ENCODE results near the gene AMBRA1. TPM values are rescaled to one million over a fixed set of nuclear protein-coding genes. Genes with fewer than 3 reads are reported as not detected.

The AMBRA1 gene
- total RNA-seq, 2 donors from 2014 or later: 56.2 to 60.7 TPM

DNA sequence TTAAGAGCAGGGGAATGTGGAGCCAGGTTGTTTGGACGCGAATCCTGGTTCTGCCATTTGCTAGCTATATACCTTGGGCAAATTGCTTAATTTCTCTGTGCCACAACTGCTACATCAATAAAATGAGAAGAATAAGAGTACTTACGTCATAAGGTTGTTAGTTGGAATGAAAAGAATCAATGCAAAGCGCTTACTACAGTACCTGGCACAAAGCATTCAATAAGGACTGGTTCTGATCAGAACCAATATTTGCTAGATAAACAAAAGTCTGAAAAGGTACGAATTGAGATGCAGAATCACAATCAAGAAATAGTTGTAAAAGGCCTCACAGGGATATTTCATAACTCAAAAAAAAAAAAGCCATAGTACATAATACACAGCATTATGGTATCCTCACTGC, 11.2 kb downstream of the AMBRA1 start:
- Histone ChIP-seq H3K27me3 (replicated peaks; ENCODE audit: insufficient read depth) (no peaks in the 10 kb centered on the region), H3K36me3 (no peaks in the 10 kb centered on the region), H3K9me3 (no peaks in the 10 kb centered on the region), H3K4me1 (replicated peaks) (no peaks in the 10 kb centered on the region), H3K27ac (no peak overlapping the region), H3K4me3 (no peak overlapping the region)
- intact Hi-C loops (cut with DNase I): no loop called here
- 74% methylated on average over 5 of the region's 5 CpGs for WGBS
- TF ChIP-seq, protein P1, sequence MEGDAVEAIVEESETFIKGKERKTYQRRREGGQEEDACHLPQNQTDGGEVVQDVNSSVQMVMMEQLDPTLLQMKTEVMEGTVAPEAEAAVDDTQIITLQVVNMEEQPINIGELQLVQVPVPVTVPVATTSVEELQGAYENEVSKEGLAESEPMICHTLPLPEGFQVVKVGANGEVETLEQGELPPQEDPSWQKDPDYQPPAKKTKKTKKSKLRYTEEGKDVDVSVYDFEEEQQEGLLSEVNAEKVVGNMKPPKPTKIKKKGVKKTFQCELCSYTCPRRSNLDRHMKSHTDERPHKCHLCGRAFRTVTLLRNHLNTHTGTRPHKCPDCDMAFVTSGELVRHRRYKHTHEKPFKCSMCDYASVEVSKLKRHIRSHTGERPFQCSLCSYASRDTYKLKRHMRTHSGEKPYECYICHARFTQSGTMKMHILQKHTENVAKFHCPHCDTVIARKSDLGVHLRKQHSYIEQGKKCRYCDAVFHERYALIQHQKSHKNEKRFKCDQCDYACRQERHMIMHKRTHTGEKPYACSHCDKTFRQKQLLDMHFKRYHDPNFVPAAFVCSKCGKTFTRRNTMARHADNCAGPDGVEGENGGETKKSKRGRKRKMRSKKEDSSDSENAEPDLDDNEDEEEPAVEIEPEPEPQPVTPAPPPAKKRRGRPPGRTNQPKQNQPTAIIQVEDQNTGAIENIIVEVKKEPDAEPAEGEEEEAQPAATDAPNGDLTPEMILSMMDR (IDR thresholded peaks at IDR 0.05): no peak
- TF ChIP-seq POLR2A (IDR thresholded peaks at IDR 0.05) (no peak), POLR2AphosphoS5 (IDR thresholded peaks at IDR 0.05) (no peak)
- no peak for DNase-seq (ENCODE audit: low spot score)

DNA sequence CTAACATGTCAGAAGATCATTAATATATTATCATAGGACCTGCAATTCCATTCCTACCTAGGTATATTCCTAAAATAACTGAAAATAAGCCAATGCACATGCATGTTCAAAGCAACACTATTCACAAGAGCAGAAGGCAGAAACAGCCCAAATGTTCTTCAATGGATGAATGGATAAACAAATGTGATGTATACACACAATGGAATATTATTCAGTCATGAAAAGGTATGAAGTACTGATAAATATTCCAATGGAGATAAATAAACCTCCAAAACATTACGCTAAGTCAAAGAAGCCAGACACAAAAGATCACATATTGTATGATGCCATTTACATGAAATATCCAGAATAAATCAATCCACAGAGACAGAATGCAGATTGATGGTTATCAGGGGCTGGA, 16.8 kb downstream of the AMBRA1 start:
- H3K4me3 ChIP-seq: no peak overlapping the region
- TF ChIP-seq POLR2A (IDR thresholded peaks at IDR 0.05): no peak
- TF ChIP-seq POLR2AphosphoS5 (IDR thresholded peaks at IDR 0.05): no peak
- TF ChIP-seq, protein P1 (IDR thresholded peaks at IDR 0.05): no peak
- H3K27ac ChIP-seq: no peak overlapping the region
- 100% methylated on average over 1 of the region's 1 CpG for WGBS
- no peak for DNase-seq (ENCODE audit: low spot score)
- intact Hi-C loops (cut with DNase I): no loop called here
- no peaks in the 10 kb centered on the region for H3K4me1 ChIP-seq (replicated peaks)
- H3K27me3 ChIP-seq (replicated peaks; ENCODE audit: insufficient read depth): no peaks in the 10 kb centered on the region
- no peaks in the 10 kb centered on the region for H3K9me3 ChIP-seq
- no peaks in the 10 kb centered on the region for H3K36me3 ChIP-seq

DNA sequence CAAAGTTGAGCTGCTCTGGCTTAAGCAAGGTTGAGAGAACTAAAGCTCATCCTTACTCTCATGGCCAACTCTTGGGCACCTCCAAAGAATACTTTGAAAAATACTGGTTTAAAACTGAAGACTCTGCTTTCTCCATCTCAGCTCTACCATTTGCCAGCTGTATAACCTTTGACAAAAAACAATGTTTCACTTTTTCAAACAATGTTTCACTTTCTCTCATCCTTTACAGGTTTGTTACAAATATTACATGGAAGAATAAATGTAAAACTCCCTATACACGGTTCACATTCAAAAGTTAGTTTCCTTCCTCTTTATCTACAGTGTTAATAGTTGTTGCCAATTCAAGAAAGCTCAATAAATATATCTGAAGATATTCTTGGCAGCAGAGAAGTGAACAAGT, 19.2 kb downstream of the AMBRA1 start:
- Histone ChIP-seq H3K27ac (no peak overlapping the region), H3K36me3 (no peaks in the 10 kb centered on the region), H3K4me1 (replicated peaks) (no peaks in the 10 kb centered on the region), H3K4me3 (no peak overlapping the region), H3K27me3 (replicated peaks; ENCODE audit: insufficient read depth) (no peaks in the 10 kb centered on the region), H3K9me3 (no peaks in the 10 kb centered on the region)
- DNase-seq (ENCODE audit: low spot score): no peak
- 0% methylated on average over 1 of the region's 1 CpG for WGBS
- intact Hi-C loops (cut with DNase I): no loop called here
- TF ChIP-seq POLR2AphosphoS5 (IDR thresholded peaks at IDR 0.05) (no peak), POLR2A (IDR thresholded peaks at IDR 0.05) (no peak)
- TF ChIP-seq, protein P1 (IDR thresholded peaks at IDR 0.05): no peak

DNA sequence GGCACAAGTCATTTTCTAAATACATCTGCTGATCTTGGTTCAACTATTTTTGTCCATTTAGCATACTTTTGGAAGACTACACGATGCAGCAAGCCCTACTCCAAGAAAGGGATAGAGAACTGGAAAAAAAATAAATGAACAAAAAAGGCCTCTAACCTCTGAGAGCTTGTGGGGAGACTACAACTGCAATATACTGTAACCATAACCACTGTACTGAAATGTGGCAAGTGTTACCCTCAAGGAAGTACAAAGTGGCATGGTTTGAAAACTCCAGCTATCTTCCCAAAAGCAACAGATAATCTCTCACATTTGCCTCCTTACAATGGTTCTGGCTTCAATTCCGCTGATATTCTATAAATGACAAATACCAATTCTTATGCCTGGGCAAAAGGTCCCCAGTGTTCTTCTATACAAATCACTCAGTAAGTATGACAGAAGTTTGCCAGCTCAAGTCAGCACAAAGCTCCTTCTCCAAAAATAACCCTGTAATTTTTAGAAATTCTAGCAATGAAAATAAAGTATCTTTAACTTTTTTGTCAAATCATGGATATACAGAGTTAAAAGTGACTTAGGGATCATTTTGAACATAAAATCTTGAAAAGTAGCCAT, 22.9 kb downstream of the AMBRA1 start:
- Histone ChIP-seq H3K4me1 (replicated peaks) (no peaks in the 10 kb centered on the region), H3K4me3 (no peak overlapping the region), H3K27me3 (replicated peaks; ENCODE audit: insufficient read depth) (no peaks in the 10 kb centered on the region), H3K36me3 (no peaks in the 10 kb centered on the region), H3K27ac (no peak overlapping the region), H3K9me3 (no peaks in the 10 kb centered on the region)
- intact Hi-C loops (cut with DNase I): no loop called here
- TF ChIP-seq POLR2AphosphoS5 (IDR thresholded peaks at IDR 0.05) (no peak), POLR2A (IDR thresholded peaks at IDR 0.05) (no peak)
- TF ChIP-seq, protein P1 (IDR thresholded peaks at IDR 0.05): no peak
- no peak for DNase-seq (ENCODE audit: low spot score)
- 40% methylated on average over 2 of the region's 2 CpGs for WGBS

DNA sequence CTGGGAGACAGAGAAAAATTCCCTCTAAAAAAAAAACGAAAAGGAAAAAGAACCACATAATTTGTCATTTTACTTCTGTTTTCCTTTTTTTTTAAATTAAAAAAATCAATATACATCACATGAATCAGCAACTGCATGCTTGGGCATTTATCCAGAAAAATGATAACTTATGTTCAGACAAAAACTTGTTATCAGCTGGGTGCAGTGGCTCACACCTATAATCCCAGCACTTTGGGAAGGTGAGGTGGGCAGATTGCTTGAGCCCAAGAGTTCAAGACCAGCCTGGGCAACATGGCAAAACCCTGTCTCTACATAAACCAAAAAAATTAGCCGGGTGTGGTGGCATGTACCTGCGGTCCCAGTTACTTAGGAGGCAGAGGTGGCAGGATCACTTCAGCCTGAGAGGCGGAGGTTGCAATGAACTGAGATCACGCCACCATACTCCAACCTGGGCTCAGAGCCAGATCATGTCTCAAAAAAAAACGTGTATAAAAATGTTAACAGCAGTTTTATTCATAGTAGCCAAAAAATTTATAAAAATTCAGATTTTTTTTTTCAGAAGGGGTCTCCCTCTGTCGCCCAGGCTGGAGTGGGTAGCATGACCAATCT, 28.5 kb downstream of the AMBRA1 start:
- Histone ChIP-seq H3K27ac (no peak overlapping the region), H3K9me3 (no peaks in the 10 kb centered on the region), H3K27me3 (replicated peaks; ENCODE audit: insufficient read depth) (no peaks in the 10 kb centered on the region), H3K36me3 (no peaks in the 10 kb centered on the region), H3K4me1 (replicated peaks) (no peaks in the 10 kb centered on the region), H3K4me3 (no peak overlapping the region)
- intact Hi-C loops (cut with DNase I): no loop called here
- TF ChIP-seq, protein P1 (IDR thresholded peaks at IDR 0.05): no peak
- TF ChIP-seq POLR2AphosphoS5 (IDR thresholded peaks at IDR 0.05): no peak
- TF ChIP-seq POLR2A (IDR thresholded peaks at IDR 0.05): no peak
- 72% methylated on average over 7 of the region's 7 CpGs for WGBS
- DNase-seq (ENCODE audit: low spot score): no peak

Data from prostate gland (tissue), 2 donors.